Fibroblast of lung (primary cell): ENCODE measurements around the gene AGBL1. TPM values are rescaled to one million over a fixed set of nuclear protein-coding genes. Genes with fewer than 3 reads are reported as not detected.

Experiments used
- DNase-seq, 2 donors: peaks; one replicate each; pipeline versions ENCODE4 v3.0.0 to v3.0.0-alpha.2; 2010; ENCODE audit warnings: low read depth in 2 of 2
- H2AFZ ChIP-seq: 2 replicates; pipeline ENCODE4 v1.5.1; 2012; ENCODE audit warnings: low read length, control low read depth, inconsistent platforms
- H3K27ac ChIP-seq: 2 replicates; pipeline ENCODE4 v1.5.1; 2011; ENCODE audit warnings: low read length, control low read depth; ENCODE audit not compliant: insufficient read depth
- H3K27me3 ChIP-seq: 2 replicates; pipeline ENCODE4 v1.5.1; 2011; ENCODE audit warnings: mild to moderate bottlenecking, low read length; ENCODE audit not compliant: control insufficient read depth, insufficient read depth
- H3K36me3 ChIP-seq: 2 replicates; pipeline ENCODE4 v1.5.1; 2011; ENCODE audit warnings: low read length; ENCODE audit not compliant: control insufficient read depth, insufficient read depth
- H3K4me1 ChIP-seq: 2 replicates; pipeline ENCODE4 v1.5.1; 2011; ENCODE audit warnings: low read length; ENCODE audit not compliant: control insufficient read depth, insufficient read depth; ENCODE audit errors: extremely low read depth
- H3K4me2 ChIP-seq: 2 replicates; pipeline ENCODE4 v1.5.1; 2011; ENCODE audit warnings: low read length, control low read depth; ENCODE audit not compliant: insufficient read depth; ENCODE audit errors: extremely low read depth
- H3K4me3 ChIP-seq, 4 experiments: fragments of 200-600 bp in 1 of 4; sonication (generic) in 1 of 4; replicated peaks in 1 of 4; 2 replicates each; pipeline ENCODE4 v1.5.1; 2011 to 2016; ENCODE audit warnings: low read length in 4 of 4, low read depth in 3 of 4, mild to moderate bottlenecking in 3 of 4, control low read depth in 2 of 4, inconsistent platforms in 1 of 4, mixed read lengths in 1 of 4; ENCODE audit not compliant: insufficient read depth in 1 of 4; ENCODE audit errors: control extremely low read depth in 1 of 4
- H3K79me2 ChIP-seq: 2 replicates; pipeline ENCODE4 v1.5.1; 2012; ENCODE audit warnings: mild to moderate bottlenecking, low read length, inconsistent platforms; ENCODE audit not compliant: control insufficient read depth, insufficient read depth
- H3K9ac ChIP-seq: 2 replicates; pipeline ENCODE4 v1.5.1; 2011; ENCODE audit warnings: mild to moderate bottlenecking, low read length, control low read depth; ENCODE audit not compliant: insufficient read depth
- H3K9me3 ChIP-seq: 2 replicates; pipeline ENCODE4 v1.5.1; 2012; ENCODE audit warnings: low read depth, low read length; ENCODE audit not compliant: control insufficient read depth, insufficient read depth
- H4K20me1 ChIP-seq: 2 replicates; pipeline ENCODE4 v1.5.1; 2011; ENCODE audit warnings: low read length; ENCODE audit not compliant: control insufficient read depth, insufficient read depth; ENCODE audit errors: extremely low read depth
- CTCF ChIP-seq, 2 donors: IDR thresholded peaks in 1 of 2; conservative IDR thresholded peaks in 1 of 2; 1 replicate in 1 of 2; 2 replicates in 1 of 2; pipeline ENCODE4 v1.5.1; 2011 to 2012; ENCODE audit warnings: low read length in 2 of 2, control low read depth in 1 of 2, inconsistent platforms in 1 of 2, low read depth in 1 of 2, mild to moderate bottlenecking in 1 of 2
- EZH2 ChIP-seq: IDR thresholded peaks from 2 replicates; pipeline ENCODE4 v1.5.1; 2012; ENCODE audit warnings: low read length, control low read depth, mild to moderate bottlenecking; ENCODE audit errors: missing control alignments
- polyA plus RNA-seq, 2 donors: library from polyadenylated mRNA; depleted of rRNA in 1 of 2; stranded (reverse) in 1 of 2; unstranded in 1 of 2; fragments of >200 nt; gene quantifications; 2 replicates each; pipeline ENCODE4 v1.2.1, GENCODE V29; 2011 to 2012; ENCODE audit warnings: missing spikeins in 1 of 2
- total RNA-seq: library from RNA; depleted of rRNA; stranded (reverse); fragments of >200 nt; gene quantifications from 2 replicates; pipeline ENCODE4 v1.2.1, GENCODE V29; 2014

Gene AGBL1
- total and polyA plus RNA-seq, 2 donors (not counting 1 experiment from before 2014, with no cell fraction given) = not detected

- no peaks in the 10 kb centered on the region for H4K20me1 ChIP-seq
- H2AFZ ChIP-seq = no peak overlapping the region
- no peaks in the 10 kb centered on the region for H3K36me3 ChIP-seq
- no peak for TF ChIP-seq CTCF (conservative IDR thresholded peaks at IDR 0.05 in 1 of 2, IDR thresholded peaks at IDR 0.05 in 1 of 2; ENCODE audit: low read depth in 1 of 2, low read length in 2 of 2)
- TF ChIP-seq EZH2 = no peak
- H3K27me3 ChIP-seq = no peaks in the 10 kb centered on the region
- no peaks in the 10 kb centered on the region for H3K79me2 ChIP-seq
- H3K4me1 ChIP-seq = no peaks in the 10 kb centered on the region
- H3K9ac ChIP-seq = no peak overlapping the region
- H3K9me3 ChIP-seq = no peaks in the 10 kb centered on the region
- H3K4me2 ChIP-seq = no peak overlapping the region
- H3K27ac ChIP-seq = no peak overlapping the region
- DNase-seq = no peak
- H3K4me3 ChIP-seq = no peak overlapping the region
Measured at GRCh38 chr15:86540840-86541467, 461.3 kb downstream of the AGBL1 start.

- H2AFZ ChIP-seq = no peak overlapping the region
- no peak overlapping the region for H3K4me3 ChIP-seq
- H3K9ac ChIP-seq = no peak overlapping the region
- no peaks in the 10 kb centered on the region for H3K36me3 ChIP-seq
- no peaks in the 10 kb centered on the region for H3K79me2 ChIP-seq
- TF ChIP-seq EZH2 (no peak), CTCF (conservative IDR thresholded peaks at IDR 0.05 in 1 of 2, IDR thresholded peaks at IDR 0.05 in 1 of 2; ENCODE audit: low read depth in 1 of 2, low read length in 2 of 2) (no peak)
- no peak for DNase-seq
- H3K27ac ChIP-seq = no peak overlapping the region
- no peaks in the 10 kb centered on the region for H3K4me1 ChIP-seq
- H4K20me1 ChIP-seq = no peaks in the 10 kb centered on the region
- H3K4me2 ChIP-seq = no peak overlapping the region
- no peaks in the 10 kb centered on the region for H3K27me3 ChIP-seq
- no peaks in the 10 kb centered on the region for H3K9me3 ChIP-seq
Measured at GRCh38 chr15:86541540-86541939, 461.9 kb downstream of the AGBL1 start.

- H3K9me3 ChIP-seq = no peaks in the 10 kb centered on the region
- no peak for DNase-seq
- H3K79me2 ChIP-seq = no peaks in the 10 kb centered on the region
- no peaks in the 10 kb centered on the region for H4K20me1 ChIP-seq
- H3K27me3 ChIP-seq = no peaks in the 10 kb centered on the region
- H3K4me2 ChIP-seq = no peak overlapping the region
- H2AFZ ChIP-seq = no peak overlapping the region
- no peak for TF ChIP-seq EZH2
- no peak for TF ChIP-seq CTCF (conservative IDR thresholded peaks at IDR 0.05 in 1 of 2, IDR thresholded peaks at IDR 0.05 in 1 of 2; ENCODE audit: low read depth in 1 of 2, low read length in 2 of 2)
- no peaks in the 10 kb centered on the region for H3K4me1 ChIP-seq
- no peak overlapping the region for H3K4me3 ChIP-seq
- H3K36me3 ChIP-seq = no peaks in the 10 kb centered on the region
- no peak overlapping the region for H3K27ac ChIP-seq
- H3K9ac ChIP-seq = no peak overlapping the region
Measured at GRCh38 chr15:86550075-86550474, 470.4 kb downstream of the AGBL1 start.
